Coronary artery (tissue), 2 donors: Measurements from ENCODE around the gene MXRA5.

ENCODE experiments used
- DNase-seq: peaks from one replicate; pipeline ENCODE4 v3.0.0-alpha.2; 2017; ENCODE audit warnings: low spot score
- H3K27ac ChIP-seq, 2 donors: fragments of 200-600 bp; sonication (generic); one replicate each; pipeline ENCODE4 v1.5.1; 2016 to 2019
- H3K4me3 ChIP-seq: fragments of 200-600 bp; sonication (generic); 2 replicates; pipeline ENCODE4 v1.5.1; 2016; ENCODE audit warnings: mild to moderate bottlenecking, moderate library complexity
- TF ChIP-seq, protein P1 (sequence below): fragments of 200-600 bp; sonication (generic); IDR thresholded peaks from one replicate; pipeline ENCODE4 v1.5.1; 2019; ENCODE audit warnings: antibody characterized with exemption

Gene MXRA5

DNA sequence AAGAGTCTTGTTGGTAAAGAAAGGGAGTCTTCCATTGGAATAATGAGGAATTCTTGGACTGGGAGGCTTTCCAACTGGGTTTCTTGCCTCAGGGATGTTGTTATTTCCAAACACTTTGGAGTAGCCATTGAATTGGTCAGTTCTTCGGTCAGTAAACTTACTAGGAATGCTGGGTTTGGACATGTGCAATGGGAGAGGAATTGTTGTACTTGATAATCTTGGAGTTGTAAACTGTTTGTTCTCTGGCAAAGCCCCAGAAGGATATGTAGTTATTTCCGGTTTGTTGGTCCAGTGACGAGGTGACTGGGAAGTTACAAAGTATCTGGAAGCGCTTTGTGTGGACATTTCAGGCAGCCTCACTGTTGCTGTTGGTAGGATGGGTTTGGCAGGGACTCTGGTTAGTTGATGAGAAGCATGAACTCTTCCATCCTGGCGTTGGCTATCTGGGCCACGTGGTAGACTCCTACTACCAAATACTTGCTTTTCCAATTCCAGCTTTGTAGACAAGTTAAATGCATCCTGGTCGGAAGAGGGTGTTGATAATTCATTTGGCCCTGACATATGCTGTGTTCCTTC is 25.9 kb downstream of the MXRA5 start:
- Histone ChIP-seq H3K27ac (no peak overlapping the region), H3K4me3 (no peak overlapping the region)
- DNase-seq: no peak
- TF ChIP-seq, protein P1, sequence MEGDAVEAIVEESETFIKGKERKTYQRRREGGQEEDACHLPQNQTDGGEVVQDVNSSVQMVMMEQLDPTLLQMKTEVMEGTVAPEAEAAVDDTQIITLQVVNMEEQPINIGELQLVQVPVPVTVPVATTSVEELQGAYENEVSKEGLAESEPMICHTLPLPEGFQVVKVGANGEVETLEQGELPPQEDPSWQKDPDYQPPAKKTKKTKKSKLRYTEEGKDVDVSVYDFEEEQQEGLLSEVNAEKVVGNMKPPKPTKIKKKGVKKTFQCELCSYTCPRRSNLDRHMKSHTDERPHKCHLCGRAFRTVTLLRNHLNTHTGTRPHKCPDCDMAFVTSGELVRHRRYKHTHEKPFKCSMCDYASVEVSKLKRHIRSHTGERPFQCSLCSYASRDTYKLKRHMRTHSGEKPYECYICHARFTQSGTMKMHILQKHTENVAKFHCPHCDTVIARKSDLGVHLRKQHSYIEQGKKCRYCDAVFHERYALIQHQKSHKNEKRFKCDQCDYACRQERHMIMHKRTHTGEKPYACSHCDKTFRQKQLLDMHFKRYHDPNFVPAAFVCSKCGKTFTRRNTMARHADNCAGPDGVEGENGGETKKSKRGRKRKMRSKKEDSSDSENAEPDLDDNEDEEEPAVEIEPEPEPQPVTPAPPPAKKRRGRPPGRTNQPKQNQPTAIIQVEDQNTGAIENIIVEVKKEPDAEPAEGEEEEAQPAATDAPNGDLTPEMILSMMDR: no peak

DNA sequence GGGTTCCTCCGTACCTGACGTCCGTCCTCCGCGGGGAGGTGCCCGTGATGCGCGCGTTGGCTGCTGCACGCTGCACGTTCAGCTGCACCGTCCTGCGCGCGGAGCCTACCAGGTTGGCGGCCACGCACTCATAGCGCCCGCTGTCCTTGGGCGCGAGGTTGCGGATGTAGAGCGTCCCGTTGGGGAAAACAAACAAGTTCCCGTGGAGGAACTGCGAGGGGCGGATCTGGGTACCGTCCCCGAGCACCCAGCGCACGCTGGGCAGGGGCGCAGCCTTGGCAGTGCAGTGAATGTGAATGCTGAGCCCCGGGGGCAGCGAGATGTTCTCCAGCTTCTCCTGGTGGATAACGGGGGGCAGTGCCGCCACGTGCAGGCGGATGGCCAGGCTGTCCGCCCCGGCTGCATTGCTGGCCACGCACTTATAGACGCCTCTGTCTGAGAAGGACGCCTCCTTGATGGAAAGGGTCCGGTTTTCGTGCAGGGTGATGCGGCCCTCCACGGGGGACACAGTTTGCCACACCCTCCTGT is 29.2 kb downstream of the MXRA5 start:
- TF ChIP-seq, protein P1: no peak
- no peak overlapping the region for H3K4me3 ChIP-seq
- DNase-seq: no peak
- no peak overlapping the region for H3K27ac ChIP-seq

DNA sequence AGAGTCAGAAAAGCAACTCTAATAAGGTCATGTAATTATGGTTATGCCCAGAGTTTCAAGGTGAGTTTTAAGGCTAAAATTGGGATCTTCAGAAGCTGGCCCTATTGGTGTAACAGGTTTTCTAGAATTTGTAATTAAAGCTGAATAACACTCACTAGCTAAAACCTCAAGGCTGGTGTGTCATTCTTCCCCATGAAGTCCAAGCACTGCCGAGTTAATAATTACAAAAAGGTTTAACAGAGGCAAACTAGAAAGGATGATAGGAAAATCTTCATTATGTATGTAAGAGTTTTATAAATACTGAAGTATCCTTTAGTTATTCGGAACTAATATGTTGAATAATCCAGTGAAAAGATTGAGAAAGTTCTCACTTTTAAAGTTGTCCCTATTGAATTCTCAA is 34.3 kb downstream of the MXRA5 start:
- DNase-seq: no peak
- TF ChIP-seq, protein P1: no peak
- H3K27ac ChIP-seq: no peak overlapping the region
- H3K4me3 ChIP-seq: no peak overlapping the region

DNA sequence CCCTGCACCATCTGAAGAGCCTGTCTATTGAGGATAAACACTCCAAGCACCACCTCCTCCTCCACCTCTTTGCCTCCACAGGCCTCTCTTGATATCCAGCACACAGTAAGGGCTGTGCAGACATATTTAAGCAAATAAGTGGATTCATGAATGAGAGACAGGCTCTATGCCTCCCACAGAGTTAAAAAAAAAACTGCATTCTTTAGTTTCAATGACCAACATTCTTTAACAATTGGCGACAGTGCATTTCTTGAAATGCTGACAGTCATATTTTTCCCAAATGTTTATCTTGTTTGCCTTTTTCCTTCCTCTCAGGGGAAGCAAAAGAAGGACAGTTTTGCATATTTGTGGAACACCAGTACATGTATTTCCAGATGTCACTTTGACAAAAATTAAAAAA is 38.6 kb downstream of the MXRA5 start:
- TF ChIP-seq, protein P1: no peak
- DNase-seq: no peak

DNA sequence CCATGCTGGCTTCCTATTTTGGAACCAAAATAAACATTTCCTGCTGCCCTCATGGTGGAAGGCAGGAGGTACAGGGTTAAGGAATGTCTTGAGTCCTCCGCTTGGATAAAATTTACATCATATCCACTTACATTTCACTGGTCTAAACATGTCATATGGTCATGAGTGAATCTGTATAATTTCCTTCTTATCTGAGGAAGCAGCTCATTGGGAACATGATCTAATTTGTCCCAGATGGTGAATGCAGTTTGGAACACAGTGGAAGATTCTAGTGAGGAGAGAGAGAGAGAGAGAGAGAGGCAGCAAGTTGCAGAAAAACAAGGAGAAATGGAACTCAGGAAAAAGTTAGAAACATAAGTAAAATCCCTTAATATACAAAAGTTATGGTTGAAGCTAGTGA is 46.8 kb downstream of the MXRA5 start:
- Histone ChIP-seq H3K4me3 (no peak overlapping the region), H3K27ac (no peak overlapping the region)
- TF ChIP-seq, protein P1: no peak
- DNase-seq: no peak

More for the DNA sequence above, 38.6 kb downstream of the MXRA5 start:
- Histone ChIP-seq H3K4me3 (no peak overlapping the region), H3K27ac (no peak overlapping the region)

DNA sequence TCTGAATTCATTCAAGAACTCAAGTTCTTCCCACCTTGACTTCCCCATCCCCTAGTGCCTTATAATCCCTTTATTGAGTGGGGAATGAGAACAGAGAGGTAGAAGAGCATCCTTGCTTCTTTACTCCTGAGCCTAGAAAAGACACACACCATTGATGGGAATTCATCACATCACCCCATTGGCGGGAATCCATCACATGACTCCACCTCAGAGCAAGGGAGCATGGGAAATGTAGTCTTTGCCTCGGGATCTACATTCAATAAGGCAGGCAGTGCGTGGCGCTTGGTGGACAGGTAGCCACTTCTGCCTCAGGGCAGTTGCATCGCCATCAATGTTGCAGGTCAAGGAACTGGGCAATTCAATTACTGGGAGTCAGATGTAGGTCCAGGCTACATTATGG is 50.7 kb downstream of the MXRA5 start:
- no peak for DNase-seq
- H3K4me3 ChIP-seq: no peak overlapping the region
- TF ChIP-seq, protein P1: no peak
- no peak overlapping the region for H3K27ac ChIP-seq

DNA sequence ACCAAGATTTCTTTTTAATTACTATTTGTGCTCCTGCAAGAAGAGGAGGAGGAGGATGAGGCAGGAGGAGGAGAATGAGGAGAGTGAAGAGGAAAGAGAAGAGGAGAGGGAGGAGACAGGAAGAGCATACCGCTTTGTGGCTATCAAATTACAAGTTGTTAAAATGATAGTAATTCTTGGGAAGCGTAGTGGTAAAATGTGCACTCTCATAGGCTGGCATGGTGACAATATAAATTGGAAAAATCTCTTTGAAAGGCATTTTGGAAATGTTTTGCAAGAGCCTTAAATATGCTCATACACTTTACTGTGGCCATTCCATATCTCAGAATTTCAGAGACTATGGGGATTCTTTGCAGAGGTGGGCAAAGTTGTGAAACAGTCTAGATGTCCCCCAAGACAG is 53.2 kb downstream of the MXRA5 start:
- TF ChIP-seq, protein P1: no peak
- no peak for DNase-seq
- no peak overlapping the region for H3K4me3 ChIP-seq
- H3K27ac ChIP-seq: no peak overlapping the region
